NCI-H1105 treated with DMSO at 0.1 percent for 48 hours (cell line): Measurements from ENCODE around the gene LSM14B.

ENCODE experiments used
- DNase-seq: peaks from one replicate; lab custom pipeline; 2025; lab: John Stamatoyannopoulos, UW

Gene LSM14B

GRCh38 chr20:62183426-62184142, 61.3 kb downstream of the LSM14B start:
- DNase-seq, result no peak
